ENCODE measurements around the gene S100PBP.

Gene S100PBP

GRCh38 chr1:32869923-32870614, 52.6 kb downstream of the S100PBP start:
- no peak for DNase-seq
- H3K36me3 ChIP-seq: no peaks in the 10 kb centered on the region
- TF ChIP-seq CTCF (IDR thresholded peaks at IDR 0.05; ENCODE audit: low read depth, low read length): no peak
- H3K27me3 ChIP-seq: no peaks in the 10 kb centered on the region
- no peaks in the 10 kb centered on the region for H3K4me1 ChIP-seq
- H3K9me3 ChIP-seq: no peaks in the 10 kb centered on the region
- H3K4me3 ChIP-seq (ENCODE audit: low read depth, low read length): peak overlapping the region; percentile 39

GRCh38 chr1:32870615-32871363, 53.3 kb downstream of the S100PBP start, which contains the start of gene FNDC5:
Gene FNDC5 (minus strand): TSS chr1:32870912.
- peak within 1 kb of the TSS; percentile 62 for H3K4me3 ChIP-seq (ENCODE audit: low read depth, low read length)
- no peaks in the 10 kb centered on the region for H3K27me3 ChIP-seq
- TF ChIP-seq CTCF (IDR thresholded peaks at IDR 0.05; ENCODE audit: low read depth, low read length): no peak
- no peaks in the 10 kb centered on the region for H3K9me3 ChIP-seq
- DNase-seq: peak; percentile 37
- no peaks in the 10 kb centered on the region for H3K4me1 ChIP-seq
- no peaks in the 10 kb centered on the region for H3K36me3 ChIP-seq

GRCh38 chr1:32871364-32872191, 54.1 kb downstream of the S100PBP start:
- Histone ChIP-seq H3K4me1 (no peaks in the 10 kb centered on the region), H3K9me3 (no peaks in the 10 kb centered on the region), H3K27me3 (no peaks in the 10 kb centered on the region), H3K36me3 (no peaks in the 10 kb centered on the region), H3K4me3 (ENCODE audit: low read depth, low read length) (peak overlapping the region; percentile 62)
- no peak for DNase-seq
- no peak for TF ChIP-seq CTCF (IDR thresholded peaks at IDR 0.05; ENCODE audit: low read depth, low read length)

- no peak for TF ChIP-seq CTCF (IDR thresholded peaks at IDR 0.05; ENCODE audit: low read depth, low read length)
- Histone ChIP-seq H3K4me3 (ENCODE audit: low read depth, low read length) (peak overlapping the region; percentile 62), H3K9me3 (no peaks in the 10 kb centered on the region), H3K36me3 (no peaks in the 10 kb centered on the region), H3K27me3 (no peaks in the 10 kb centered on the region), H3K4me1 (no peaks in the 10 kb centered on the region)
- no peak for DNase-seq
These were observed 54.7 kb downstream of the S100PBP start for GRCh38 chr1:32872192-32872460.

GRCh38 chr1:32873484-32873883, 56.0 kb downstream of the S100PBP start:
- no peaks in the 10 kb centered on the region for H3K36me3 ChIP-seq
- H3K4me3 ChIP-seq (ENCODE audit: low read depth, low read length): no peak overlapping the region
- H3K27me3 ChIP-seq: no peaks in the 10 kb centered on the region
- H3K4me1 ChIP-seq: no peaks in the 10 kb centered on the region
- DNase-seq: no peak
- no peak for TF ChIP-seq CTCF (IDR thresholded peaks at IDR 0.05; ENCODE audit: low read depth, low read length)
- H3K9me3 ChIP-seq: no peaks in the 10 kb centered on the region

Measured in BE2C (cell line).